HG03064 (cell line): ENCODE measurements around the gene UBR1.
"Not testable (repeated sequence)": the region's sequence is repeated elsewhere in the genome, so short reads cannot be mapped to it uniquely, and the experiment has no call there.

Source experiments
- ATAC-seq: cut with Tn5 transposase; IDR thresholded peaks from one replicate; pipeline ENCODE4 v1.9.1; 2021; ENCODE audit warnings: low read depth; ENCODE audit not compliant: unreplicated experiment

UBR1 gene

GRCh38 chr15:43067717-43068461 lies 37.9 kb downstream of the UBR1 start:
- no peak for ATAC-seq

GRCh38 chr15:43056696-43057095 lies 49.1 kb downstream of the UBR1 start:
- ATAC-seq: no peak

GRCh38 chr15:43052860-43053259 lies 53.0 kb downstream of the UBR1 start:
- ATAC-seq: no peak

- no peak for ATAC-seq
Observed at GRCh38 chr15:43048935-43049334, 56.9 kb downstream of the UBR1 start.

GRCh38 chr15:43046484-43046883 lies 59.4 kb downstream of the UBR1 start:
- ATAC-seq: no peak

- ATAC-seq: no peak
Observed at GRCh38 chr15:43042885-43043284, 63.0 kb downstream of the UBR1 start.

GRCh38 chr15:43041085-43041484 lies 64.8 kb downstream of the UBR1 start:
- not testable (repeated sequence) for ATAC-seq

GRCh38 chr15:43035240-43035639 lies 70.6 kb downstream of the UBR1 start:
- ATAC-seq: not testable (repeated sequence)

GRCh38 chr15:43029476-43029875 lies 76.4 kb downstream of the UBR1 start:
- no peak for ATAC-seq

GRCh38 chr15:43025150-43025549 lies 80.7 kb downstream of the UBR1 start:
- ATAC-seq: no peak

- ATAC-seq: not testable (repeated sequence)
Observed at GRCh38 chr15:43014671-43015070, 91.2 kb downstream of the UBR1 start.

GRCh38 chr15:43009206-43009605 lies 96.6 kb downstream of the UBR1 start:
- ATAC-seq: no peak

- ATAC-seq: no peak
Observed at GRCh38 chr15:43008150-43008549, 97.7 kb downstream of the UBR1 start.

- no peak for ATAC-seq
Observed at GRCh38 chr15:43007551-43007950, 98.3 kb downstream of the UBR1 start.

- ATAC-seq: no peak
Observed at GRCh38 chr15:43006991-43007390, 98.8 kb downstream of the UBR1 start.

- not testable (repeated sequence) for ATAC-seq
Observed at GRCh38 chr15:43004886-43005595, 100.8 kb downstream of the UBR1 start.

GRCh38 chr15:42999201-42999779 lies 106.5 kb downstream of the UBR1 start:
- no peak for ATAC-seq

GRCh38 chr15:42996871-42997270 lies 109.0 kb downstream of the UBR1 start:
- ATAC-seq: no peak

GRCh38 chr15:42994546-42994945 lies 111.3 kb downstream of the UBR1 start:
- no peak for ATAC-seq

GRCh38 chr15:42992626-42993025 lies 113.2 kb downstream of the UBR1 start:
- no peak for ATAC-seq

- ATAC-seq: no peak
Observed at GRCh38 chr15:42986693-42987342, 119.0 kb downstream of the UBR1 start.
